Medulla oblongata (tissue), 1 donor: Measurements from ENCODE around the gene HYAL4.

ENCODE experiments used
- DNase-seq: peaks from one replicate; pipeline ENCODE4 v3.0.0-alpha.2; 2015; ENCODE audit errors: extremely low spot score

Gene HYAL4

DNA sequence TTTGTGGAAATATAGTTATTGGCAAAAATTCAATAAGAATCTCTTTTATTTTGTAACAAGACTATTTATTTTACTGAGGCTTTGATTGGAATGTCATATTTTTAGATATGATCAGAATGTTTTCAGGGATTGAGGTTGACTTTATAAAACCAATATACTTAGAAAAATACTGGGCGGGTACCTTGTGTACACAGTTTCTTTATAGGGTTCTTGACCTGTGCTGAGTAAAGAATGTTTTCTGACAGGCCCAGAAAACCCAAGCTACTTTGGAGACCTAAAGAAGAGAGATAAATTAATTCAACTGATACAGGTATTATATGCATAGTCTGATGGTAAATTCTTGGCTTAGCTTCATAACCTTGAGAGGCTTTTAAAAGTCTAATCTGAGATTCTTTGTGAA lies 56.1 kb downstream of the HYAL4 start:
- no peak for DNase-seq

DNA sequence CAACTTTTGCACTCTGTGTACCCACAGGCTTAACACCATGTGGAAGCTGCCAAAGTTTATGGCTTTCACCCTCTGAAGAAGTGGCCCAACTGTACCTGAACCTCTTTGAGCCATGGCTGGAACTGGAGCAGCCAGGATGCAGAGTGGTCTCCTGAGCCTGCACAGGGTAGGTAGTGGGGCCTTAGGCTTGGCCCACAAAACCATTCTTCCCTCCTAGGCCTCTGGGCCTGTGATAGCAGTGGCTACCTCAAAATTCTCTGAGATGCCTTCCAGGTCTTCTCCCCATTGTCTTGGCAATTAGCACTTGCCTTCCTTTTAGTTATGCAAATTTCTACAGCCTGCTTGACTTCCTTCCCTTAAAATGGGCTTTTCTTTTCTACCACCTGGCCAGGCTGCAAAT lies 60.7 kb downstream of the HYAL4 start:
- no peak for DNase-seq

DNA sequence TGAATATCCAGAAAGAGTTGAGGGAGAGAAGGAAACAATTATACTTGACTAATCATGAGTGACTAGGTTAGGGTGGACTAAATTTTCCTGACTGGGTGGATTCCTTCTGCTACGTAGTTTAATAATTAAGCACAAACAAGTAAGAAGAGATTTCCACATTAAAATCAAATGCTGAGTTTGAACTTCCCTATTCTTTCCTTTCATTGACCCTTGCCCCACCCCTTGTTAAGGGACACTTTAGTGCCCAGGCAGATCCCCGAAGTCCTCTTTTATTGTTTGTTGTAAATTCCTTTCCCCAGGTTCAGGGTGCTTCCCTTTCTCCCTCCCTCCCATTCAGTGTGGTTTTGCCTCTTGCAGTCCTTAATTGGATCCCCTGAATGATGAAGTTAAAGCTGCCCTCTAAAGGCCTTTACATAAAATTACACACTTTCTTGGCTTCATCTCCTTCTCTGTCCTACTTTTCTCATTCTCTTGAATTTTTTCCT lies 71.3 kb downstream of the HYAL4 start:
- peak; percentile 33 for DNase-seq

DNA sequence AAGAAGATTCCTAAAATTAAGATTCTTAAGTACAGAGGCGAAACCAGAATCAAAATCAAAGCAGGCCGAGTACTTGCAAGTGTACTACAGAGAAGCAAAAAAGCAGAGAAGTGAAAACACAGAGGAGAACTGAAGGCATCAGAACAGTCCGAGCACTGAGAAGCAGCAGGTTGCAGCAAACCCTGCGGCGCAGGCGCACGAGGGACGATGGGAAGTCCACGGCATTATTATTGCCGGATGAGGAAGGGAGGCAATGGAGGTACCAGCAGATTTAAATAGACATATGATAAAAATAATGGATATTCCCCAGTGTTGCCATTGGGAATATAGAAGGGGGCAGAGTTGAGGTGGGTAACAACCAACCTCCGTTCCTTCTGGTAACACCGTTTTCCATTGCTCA lies 72.9 kb downstream of the HYAL4 start:
- no peak for DNase-seq

DNA sequence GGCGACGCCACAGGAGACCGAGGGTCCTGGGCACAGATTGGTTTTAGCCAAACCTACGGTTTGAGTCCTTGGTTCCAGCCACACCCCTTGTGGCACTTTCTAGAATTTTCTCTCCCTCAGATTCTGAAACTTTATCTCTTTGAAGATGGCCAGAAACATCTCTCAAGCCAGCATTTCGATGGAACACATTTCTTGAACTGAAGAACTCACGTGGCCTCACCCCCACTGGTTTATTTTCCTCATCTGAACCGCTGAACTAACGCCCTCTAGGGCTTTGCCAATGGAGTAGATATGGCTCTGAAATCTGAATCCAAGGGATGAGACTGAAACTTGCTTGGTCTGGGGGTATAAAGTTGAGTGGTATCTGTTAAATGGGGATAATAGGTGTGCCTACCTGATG lies 73.3 kb downstream of the HYAL4 start:
- no peak for DNase-seq

DNA sequence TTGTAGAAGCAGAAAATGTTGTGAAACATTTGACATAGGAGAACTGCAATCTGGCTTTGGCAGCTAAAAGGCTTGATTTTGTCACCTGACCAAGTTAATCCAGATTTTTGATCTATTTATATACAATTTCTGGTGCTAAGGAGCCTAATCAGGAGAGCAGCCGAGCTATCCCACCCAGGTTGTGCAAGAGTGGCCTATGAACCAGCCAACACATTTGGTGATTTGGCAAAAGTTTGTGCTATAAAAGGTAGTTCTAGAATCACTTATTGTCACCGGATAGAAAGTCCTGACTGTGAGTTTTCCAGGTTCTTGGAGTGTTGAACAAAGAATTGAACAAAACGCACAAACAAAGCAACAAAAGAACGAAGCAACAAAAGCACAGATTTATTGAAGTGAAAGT lies 78.6 kb downstream of the HYAL4 start:
- no peak for DNase-seq

DNA sequence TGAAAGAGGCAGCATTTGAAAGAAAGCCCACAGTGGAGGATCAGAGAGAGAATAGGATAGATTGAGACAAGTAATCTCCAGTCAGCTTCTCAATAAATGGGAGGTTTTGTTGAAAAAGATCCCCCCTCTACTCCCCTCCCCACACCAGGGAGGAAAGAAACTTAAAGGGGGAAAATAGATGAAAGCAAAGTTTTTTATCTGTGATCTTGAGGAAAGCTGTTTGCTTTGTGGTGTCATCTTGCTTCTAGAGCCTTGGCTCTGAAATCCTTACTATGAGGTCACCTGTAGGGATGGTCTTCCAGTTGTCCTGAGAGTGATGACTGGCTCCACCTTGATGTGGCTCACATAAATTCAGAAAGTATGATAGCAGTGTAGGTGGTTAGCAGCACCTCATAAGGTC lies 80.0 kb downstream of the HYAL4 start, which contains the start of gene SPAM1:
Gene SPAM1 (plus strand): TSS at position 301 of the 400 bp plus-strand sequence. CDS start 28,330 bp downstream, outside the sequence.
- no peak for DNase-seq
